8988T (cell line): Measurements from ENCODE around the gene SH3PXD2A.
"Not testable (repeated sequence)": the region's sequence is repeated elsewhere in the genome, so short reads cannot be mapped to it uniquely, and the experiment has no call there.

Experiments
- DNase-seq: peaks from one replicate; pipeline ENCODE4 v3.0.0; 2011

The SH3PXD2A gene

GRCh38 chr10:103787331-103787730 lies 68.0 kb downstream of the SH3PXD2A start:
- DNase-seq, result no peak

GRCh38 chr10:103786020-103786419 lies 69.4 kb downstream of the SH3PXD2A start:
- no peak for DNase-seq

GRCh38 chr10:103784723-103785418 lies 70.5 kb downstream of the SH3PXD2A start:
- DNase-seq, result no peak

GRCh38 chr10:103784089-103784488 lies 71.3 kb downstream of the SH3PXD2A start:
- no peak for DNase-seq

- no peak for DNase-seq
Observed at GRCh38 chr10:103783681-103784080, 71.7 kb downstream of the SH3PXD2A start.

- DNase-seq, result peak; percentile 32
Observed at GRCh38 chr10:103781329-103782061, 73.9 kb downstream of the SH3PXD2A start.

GRCh38 chr10:103780242-103781149 lies 74.9 kb downstream of the SH3PXD2A start:
- no peak for DNase-seq

GRCh38 chr10:103778358-103779139 lies 76.8 kb downstream of the SH3PXD2A start:
- DNase-seq, result no peak

- no peak for DNase-seq
Observed at GRCh38 chr10:103776878-103777591, 78.3 kb downstream of the SH3PXD2A start.

- DNase-seq, result no peak
Observed at GRCh38 chr10:103775776-103776175, 79.6 kb downstream of the SH3PXD2A start.

- DNase-seq, result not testable (repeated sequence)
Observed at GRCh38 chr10:103772846-103773245, 82.5 kb downstream of the SH3PXD2A start.

- DNase-seq, result peak; percentile 84
Observed at GRCh38 chr10:103772096-103772845, 83.1 kb downstream of the SH3PXD2A start.

GRCh38 chr10:103770139-103770538 lies 85.2 kb downstream of the SH3PXD2A start:
- no peak for DNase-seq

GRCh38 chr10:103769176-103769575 lies 86.2 kb downstream of the SH3PXD2A start:
- DNase-seq, result no peak

GRCh38 chr10:103768345-103768744 lies 87.0 kb downstream of the SH3PXD2A start:
- no peak for DNase-seq

GRCh38 chr10:103767756-103768155 lies 87.6 kb downstream of the SH3PXD2A start:
- DNase-seq, result no peak

- no peak for DNase-seq
Observed at GRCh38 chr10:103766751-103767505, 88.4 kb downstream of the SH3PXD2A start.

GRCh38 chr10:103765981-103766380 lies 89.4 kb downstream of the SH3PXD2A start:
- no peak for DNase-seq

GRCh38 chr10:103765168-103765567 lies 90.2 kb downstream of the SH3PXD2A start:
- DNase-seq, result no peak
